Skin epidermis (tissue), 12 donors: ENCODE data around the gene ACSS2.

ENCODE experiments used
- H3K27ac ChIP-seq, 21 experiments: fragments of 200-600 bp; sonication (generic) in 11 of 21; one replicate each; pipeline ENCODE4 v1.5.0; 2020; ENCODE audit warnings: mild to moderate bottlenecking in 3 of 21, inconsistent platforms in 2 of 21, moderate library complexity in 2 of 21
- H3K4me3 ChIP-seq, 7 experiments: fragments of 200-600 bp; sonication (generic) in 2 of 7; one replicate each; pipeline ENCODE4 v1.5.0; 2020; ENCODE audit warnings: inconsistent platforms in 2 of 7, mild to moderate bottlenecking in 2 of 7, moderate library complexity in 1 of 7

ACSS2 gene

GRCh38 chr20:34943808-34944567 is 67.6 kb downstream of the ACSS2 start:
- no peak overlapping the region for H3K27ac ChIP-seq
- no peak overlapping the region for H3K4me3 ChIP-seq

GRCh38 chr20:34945315-34946077 is 69.1 kb downstream of the ACSS2 start:
- H3K4me3 ChIP-seq, result no peak overlapping the region
- peak overlapping the region in 1 of 21 experiments; percentile 1 for H3K27ac ChIP-seq

- H3K27ac ChIP-seq, result no peak overlapping the region
- H3K4me3 ChIP-seq, result no peak overlapping the region
These were observed 70.2 kb downstream of the ACSS2 start for GRCh38 chr20:34946661-34947060.

- H3K27ac ChIP-seq, result no peak overlapping the region
- no peak overlapping the region for H3K4me3 ChIP-seq
These were observed 70.9 kb downstream of the ACSS2 start for GRCh38 chr20:34947336-34947735.

- Histone ChIP-seq H3K27ac (no peak overlapping the region), H3K4me3 (no peak overlapping the region)
These were observed 71.6 kb downstream of the ACSS2 start for GRCh38 chr20:34948030-34948429.

GRCh38 chr20:34949120-34949519 is 72.7 kb downstream of the ACSS2 start:
- H3K27ac ChIP-seq, result no peak overlapping the region
- no peak overlapping the region for H3K4me3 ChIP-seq

GRCh38 chr20:34951252-34951651 is 74.8 kb downstream of the ACSS2 start:
- H3K4me3 ChIP-seq, result no peak overlapping the region
- no peak overlapping the region for H3K27ac ChIP-seq

- Histone ChIP-seq H3K4me3 (no peak overlapping the region), H3K27ac (no peak overlapping the region)
These were observed 75.2 kb downstream of the ACSS2 start for GRCh38 chr20:34951652-34952051.

- Histone ChIP-seq H3K4me3 (no peak overlapping the region), H3K27ac (no peak overlapping the region)
These were observed 76.3 kb downstream of the ACSS2 start for GRCh38 chr20:34952671-34953070.

GRCh38 chr20:34953960-34954359 is 77.5 kb downstream of the ACSS2 start:
- H3K4me3 ChIP-seq, result no peak overlapping the region
- H3K27ac ChIP-seq, result no peak overlapping the region

GRCh38 chr20:34954904-34955230 is 78.5 kb downstream of the ACSS2 start:
- peak overlapping the region; percentile 51 to 67 (median 57) for H3K4me3 ChIP-seq
- H3K27ac ChIP-seq, result peak overlapping the region; percentile 60 to 98 (median 89)

GRCh38 chr20:34955231-34956040 is 79.0 kb downstream of the ACSS2 start, which contains the start of the genes GSS and MYH7B:
Gene GSS (minus strand): TSS chr20:34955806. CDS start chr20:34951852, 3,954 bp downstream.
Gene MYH7B (plus strand): TSS chr20:34955868. CDS start chr20:34978006, 22,138 bp downstream.
- peak within 1 kb of the TSS; percentile 60 to 98 (median 89) for H3K27ac ChIP-seq
- H3K4me3 ChIP-seq, result peak within 1 kb of the TSS; percentile 51 to 67 (median 57)

- H3K4me3 ChIP-seq, result peak overlapping the region; percentile 51 to 67 (median 57)
- peak overlapping the region in 20 of 21 experiments; percentile 63 to 98 (median 89) for H3K27ac ChIP-seq
These were observed 79.6 kb downstream of the ACSS2 start for GRCh38 chr20:34956041-34956458.

GRCh38 chr20:34956751-34957472 is 80.5 kb downstream of the ACSS2 start:
- Histone ChIP-seq H3K27ac (peak overlapping the region in 2 of 21 experiments; percentile 91 to 93), H3K4me3 (no peak overlapping the region)

- Histone ChIP-seq H3K4me3 (no peak overlapping the region), H3K27ac (no peak overlapping the region)
These were observed 88.1 kb downstream of the ACSS2 start for GRCh38 chr20:34964486-34964885.

- Histone ChIP-seq H3K27ac (no peak overlapping the region), H3K4me3 (no peak overlapping the region)
These were observed 88.6 kb downstream of the ACSS2 start for GRCh38 chr20:34965051-34965450.

- Histone ChIP-seq H3K27ac (no peak overlapping the region), H3K4me3 (no peak overlapping the region)
These were observed 91.0 kb downstream of the ACSS2 start for GRCh38 chr20:34967421-34967820.

GRCh38 chr20:34968042-34968775 is 91.8 kb downstream of the ACSS2 start:
- no peak overlapping the region for H3K27ac ChIP-seq

More at GRCh38 chr20:34968042-34968775, 91.8 kb downstream of the ACSS2 start:
- no peak overlapping the region for H3K4me3 ChIP-seq
